Right ventricle myocardium superior (tissue), 1 donor: ENCODE results near the gene ZNF416. TPM values are rescaled to one million over a fixed set of nuclear protein-coding genes. Genes with fewer than 3 reads are reported as not detected.

Experiments used
- ATAC-seq: fragments of 200-7000 bp; cut with Tn5 transposase; one replicate; pipeline ENCODE4 v1.9.1; 2020; ENCODE audit warnings: mild to moderate bottlenecking; ENCODE audit not compliant: poor library complexity
- DNase-seq: peaks from one replicate; pipeline ENCODE4 v3.0.0-alpha.2; 2020
- intact Hi-C: fragments of 100-400 bp; cut with DNase I; formaldehyde crosslinking; loops from one replicate; pipeline ENCODE4 v1.11.2; 2022
- long read RNA-seq: library from polyadenylated mRNA; unstranded; transcript quantifications from one replicate; pipeline ENCODE4 v2.0.0, GENCODE V29; 2021
- total RNA-seq: library from RNA; stranded (reverse); fragmentation: NEBNext Ultra II Directional; extraction: Animal tissue kit (Norgen Biotek cat#: 25700); gene quantifications from one replicate; pipeline ENCODE4 v1.2.1, GENCODE V29; 2021
- donor health status: DM: no; HTN: yes; CAD: no; lungs with severe emphysema.

ZNF416 gene
- 4.2 TPM for total RNA-seq
- long read RNA-seq, transcript ZNF416-201 (4 exons, 2,561 nt) = major isoform, 12 of 12 reads
- long read RNA-seq, partial matches to known transcripts = 0 of 12 reads
- long read RNA-seq, other reads (novel, unspliced or antisense) = 0 of 12 reads

- ATAC-seq (peak; percentile 99), DNase-seq (peak; percentile 97)
- intact Hi-C loops = no loop called here
Measured at GRCh38 chr19:57578487-57579205, at the start of gene ZNF416. Gene ZNF416, minus strand, starts transcription at chr19:57578911. Its CDS starts 207 bp downstream, at chr19:57578704.

- intact Hi-C loops = no loop called here
- no peak for ATAC-seq
- DNase-seq = no peak
Measured at GRCh38 chr19:57623091-57623490, 44.4 kb upstream of the ZNF416 start.

DNA sequence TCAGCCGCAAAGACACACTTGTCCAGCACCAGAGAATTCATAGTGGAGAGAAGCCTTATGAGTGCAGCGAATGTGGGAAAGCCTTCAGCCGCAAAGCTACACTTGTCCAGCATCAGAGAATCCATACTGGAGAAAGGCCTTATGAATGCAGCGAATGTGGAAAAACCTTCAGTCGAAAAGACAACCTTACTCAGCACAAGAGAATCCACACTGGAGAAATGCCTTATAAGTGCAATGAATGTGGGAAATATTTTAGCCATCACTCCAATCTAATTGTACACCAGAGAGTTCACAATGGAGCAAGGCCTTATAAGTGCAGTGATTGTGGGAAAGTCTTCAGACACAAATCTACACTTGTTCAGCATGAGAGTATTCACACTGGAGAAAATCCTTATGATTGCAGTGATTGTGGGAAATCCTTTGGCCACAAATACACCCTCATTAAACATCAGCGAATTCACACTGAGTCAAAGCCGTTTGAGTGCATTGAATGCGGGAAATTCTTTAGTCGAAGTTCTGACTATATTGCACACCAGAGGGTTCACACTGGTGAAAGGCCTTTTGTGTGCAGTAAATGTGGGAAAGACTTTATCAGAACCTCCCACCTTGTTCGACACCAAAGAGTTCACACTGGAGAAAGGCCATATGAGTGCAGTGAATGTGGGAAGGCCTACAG lies 42.1 kb upstream of the ZNF416 start:
- DNase-seq (no peak), ATAC-seq (no peak)
- intact Hi-C loops = no loop called here

DNA sequence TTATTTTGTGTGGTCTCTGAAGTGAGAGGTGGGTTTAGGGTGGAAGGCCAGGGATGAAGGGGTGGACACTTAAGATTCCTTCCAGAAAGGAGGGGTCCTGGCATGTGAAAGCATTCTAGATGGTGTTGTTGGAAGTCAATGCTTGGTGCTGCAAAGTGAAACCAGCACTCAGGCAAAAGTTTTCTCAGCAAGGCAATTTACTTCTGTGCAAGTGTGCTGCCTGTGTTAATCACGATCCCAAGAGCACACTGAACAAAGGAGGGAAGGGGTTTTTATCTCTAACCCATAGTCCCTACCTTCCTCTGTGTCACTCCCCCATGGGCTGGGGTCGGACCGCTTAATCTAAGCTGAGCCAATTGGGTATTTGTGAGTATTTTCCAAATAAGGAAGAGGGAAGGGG lies 36.6 kb upstream of the ZNF416 start:
- intact Hi-C loops = no loop called here
- ATAC-seq (no peak), DNase-seq (no peak)

DNA sequence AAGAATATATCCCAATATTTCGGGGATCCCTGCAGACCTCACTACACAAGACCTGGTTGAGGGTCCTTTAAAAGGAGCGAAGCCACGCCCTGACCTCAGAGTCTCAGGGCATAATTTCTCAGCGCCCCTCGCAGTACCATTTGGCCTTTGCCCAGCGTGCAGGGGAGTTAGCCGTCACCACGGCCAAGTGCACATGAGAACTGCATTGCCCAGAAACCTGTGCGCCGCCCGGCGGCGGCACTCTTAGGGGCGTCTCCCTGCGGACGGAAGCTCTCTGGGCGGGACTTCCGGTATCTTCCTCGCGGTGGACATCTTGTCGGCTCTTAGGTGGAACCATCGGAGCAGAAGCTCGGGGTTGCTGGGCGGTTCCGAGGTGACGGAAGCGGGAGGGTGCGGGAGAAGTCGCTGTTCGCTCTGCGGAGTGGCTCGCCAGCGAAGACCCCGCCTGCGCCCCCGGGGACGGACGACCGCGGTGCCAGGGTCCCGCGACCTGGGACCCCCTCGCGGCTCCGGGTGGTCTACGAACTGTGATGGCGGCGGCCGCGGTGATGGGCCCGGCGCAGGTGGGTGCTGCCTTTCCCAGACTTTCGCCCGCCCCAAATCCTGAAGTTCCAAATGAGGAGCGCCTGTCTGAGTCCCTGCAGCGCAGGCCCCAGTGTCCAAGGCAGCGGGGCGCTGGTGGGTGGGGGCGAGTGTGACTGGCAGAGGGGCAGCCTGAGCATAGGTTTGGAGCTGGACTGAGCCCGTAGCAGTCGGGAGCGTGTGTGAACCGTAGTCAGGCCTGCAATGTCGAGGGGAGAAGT lies 35.4 kb upstream of the ZNF416 start, which contains the start of gene ZNF134:
ZNF134 (plus strand) TSS at position 302 of the 803 bp plus-strand sequence. CDS start 5,227 bp downstream, outside the sequence.
- peak; percentile 96 for DNase-seq
- intact Hi-C loops = no loop called here
- peak; percentile 99 for ATAC-seq

- no peak for DNase-seq
- no peak for ATAC-seq
- intact Hi-C loops = no loop called here
Measured at GRCh38 chr19:57611113-57611512, 32.4 kb upstream of the ZNF416 start.

- DNase-seq (no peak), ATAC-seq (no peak)
- intact Hi-C loops = no loop called here
Measured at GRCh38 chr19:57606931-57607330, 28.2 kb upstream of the ZNF416 start.

DNA sequence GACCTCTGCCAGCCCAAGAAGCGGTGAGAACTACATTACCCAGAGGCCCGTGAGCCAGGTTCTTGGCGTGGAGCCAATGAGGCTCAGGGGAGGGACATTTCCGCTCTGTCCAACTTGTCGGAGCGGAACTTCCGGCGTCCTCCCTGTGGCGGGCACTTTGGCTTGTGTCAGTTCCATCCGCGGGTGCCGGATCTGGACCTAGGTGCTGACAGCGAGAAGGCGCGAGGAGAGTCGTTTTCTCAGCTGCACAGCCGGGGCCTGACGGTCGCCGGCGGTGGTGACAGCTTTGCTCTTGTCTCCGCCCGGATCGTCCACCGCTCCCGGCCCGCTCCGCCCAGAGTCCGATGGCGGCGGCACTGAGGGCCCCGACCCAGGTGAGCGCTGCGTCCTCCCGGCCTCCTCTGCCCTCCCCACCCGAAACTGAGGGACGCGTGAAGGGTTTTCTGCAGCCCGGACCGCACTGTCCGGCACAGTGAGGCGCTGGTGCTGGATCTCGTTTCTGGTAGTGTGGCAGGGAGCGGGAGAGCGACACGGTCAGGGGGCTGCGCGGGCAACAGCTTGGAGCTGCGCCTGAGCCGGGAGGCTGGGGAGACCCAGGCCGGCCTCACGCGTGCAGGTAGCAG lies 21.2 kb upstream of the ZNF416 start, which contains the start of gene ZNF530:
ZNF530 (plus strand) TSS at position 125 of the 623 bp plus-strand sequence. CDS start 4,461 bp downstream, outside the sequence.
- intact Hi-C loops = no loop called here
- DNase-seq = peak; percentile 97
- ATAC-seq = peak; percentile 100

DNA sequence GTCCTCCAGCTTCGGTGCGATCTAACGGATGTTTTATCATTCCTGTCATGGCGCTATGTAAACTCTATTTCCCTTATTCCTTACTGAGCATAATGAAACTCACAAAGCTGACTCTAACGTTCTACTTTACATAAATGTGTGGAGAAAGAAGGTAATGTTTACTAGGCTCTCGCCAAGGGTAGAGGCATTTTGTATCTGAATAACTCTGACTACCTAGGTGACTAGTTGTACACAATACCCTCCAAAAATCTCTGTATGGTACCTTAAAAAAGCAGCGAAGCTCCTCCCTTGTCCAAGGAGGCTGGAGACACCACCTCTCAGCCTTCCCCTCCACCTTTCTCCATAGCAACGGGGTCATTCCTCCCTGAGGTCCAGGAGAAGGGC lies 20.7 kb upstream of the ZNF416 start:
- DNase-seq (no peak), ATAC-seq (no peak)
- intact Hi-C loops = no loop called here

GRCh38 chr19:57587529-57587928 lies 8.8 kb upstream of the ZNF416 start:
- no peak for DNase-seq
- no peak for ATAC-seq
- intact Hi-C loops = no loop called here

DNA sequence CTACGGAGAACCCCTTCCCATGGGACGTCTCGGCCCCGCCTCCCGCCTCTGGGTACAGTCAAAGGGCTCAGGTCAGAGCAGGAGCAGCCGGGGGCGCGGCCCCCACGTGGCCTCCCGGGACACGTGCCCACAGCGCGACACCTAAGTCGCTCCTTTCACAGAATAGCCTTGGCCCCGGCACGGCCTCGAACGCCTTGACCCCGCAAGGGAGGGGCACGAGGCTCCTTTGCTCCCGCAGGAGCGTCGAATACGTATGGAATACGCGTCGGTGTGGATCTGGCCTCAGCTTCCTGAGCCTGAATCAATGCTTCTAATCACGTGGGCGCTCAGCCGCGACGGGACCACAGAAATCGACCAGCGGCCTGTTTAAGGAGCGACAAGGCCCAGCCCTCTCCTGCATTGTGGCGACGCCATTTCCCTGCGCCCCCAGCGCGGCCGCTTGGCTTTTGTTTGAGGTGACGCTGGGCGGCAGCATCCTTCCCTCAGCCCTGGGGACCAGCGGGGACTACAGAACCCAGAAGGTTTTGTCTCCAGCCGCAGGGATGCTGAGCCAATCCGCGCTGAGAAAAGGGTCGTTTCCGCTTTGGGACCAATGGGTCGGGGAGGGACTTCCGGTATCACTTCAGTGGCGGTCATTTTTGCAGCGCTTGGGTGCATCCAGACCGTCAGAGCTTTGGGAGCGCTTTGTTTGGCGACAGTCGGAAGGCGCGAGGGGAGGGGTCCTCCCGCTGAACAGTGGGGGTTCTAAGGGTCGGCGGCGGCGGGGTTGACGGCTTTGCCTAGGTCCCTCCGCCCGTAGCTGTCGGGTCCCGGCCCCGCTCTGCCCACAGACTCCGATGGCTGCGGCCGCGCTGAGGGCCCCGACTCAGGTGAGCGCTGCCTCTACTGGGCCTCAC lies 5.1 kb upstream of the ZNF416 start, which contains the start of gene ZIK1:
ZIK1 (plus strand) TSS at position 625 of the 896 bp plus-strand sequence; CDS start at position 837, 212 bp downstream.
- ATAC-seq (peak; percentile 95), DNase-seq (peak; percentile 93)
- intact Hi-C loops = no loop called here

DNA sequence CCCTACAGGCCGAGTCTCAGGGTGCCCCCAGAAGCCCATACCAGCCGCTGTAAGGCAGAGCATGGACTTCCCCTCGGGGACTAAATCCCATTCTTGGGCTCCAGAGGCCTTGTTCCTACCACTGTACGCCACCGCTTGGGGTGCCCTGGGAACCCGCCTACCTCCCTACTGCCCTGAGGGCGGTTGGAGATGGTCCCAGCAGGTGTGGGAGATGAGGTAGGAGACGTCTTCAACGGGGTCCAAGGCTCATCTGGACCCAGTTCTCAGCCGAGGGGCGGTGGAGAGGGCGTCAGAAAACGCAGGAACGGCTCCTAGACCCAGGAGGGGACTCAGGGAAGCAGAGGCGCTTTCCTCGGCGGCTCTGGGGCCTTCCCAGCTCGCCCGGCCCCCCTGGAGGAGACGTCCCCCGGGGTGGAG lies 4.4 kb upstream of the ZNF416 start:
- no peak for ATAC-seq
- DNase-seq = no peak
- intact Hi-C loops = no loop called here

GRCh38 chr19:57576661-57577060 lies 2.0 kb downstream of the ZNF416 start:
- no peak for ATAC-seq
- intact Hi-C loops = no loop called here

DNA sequence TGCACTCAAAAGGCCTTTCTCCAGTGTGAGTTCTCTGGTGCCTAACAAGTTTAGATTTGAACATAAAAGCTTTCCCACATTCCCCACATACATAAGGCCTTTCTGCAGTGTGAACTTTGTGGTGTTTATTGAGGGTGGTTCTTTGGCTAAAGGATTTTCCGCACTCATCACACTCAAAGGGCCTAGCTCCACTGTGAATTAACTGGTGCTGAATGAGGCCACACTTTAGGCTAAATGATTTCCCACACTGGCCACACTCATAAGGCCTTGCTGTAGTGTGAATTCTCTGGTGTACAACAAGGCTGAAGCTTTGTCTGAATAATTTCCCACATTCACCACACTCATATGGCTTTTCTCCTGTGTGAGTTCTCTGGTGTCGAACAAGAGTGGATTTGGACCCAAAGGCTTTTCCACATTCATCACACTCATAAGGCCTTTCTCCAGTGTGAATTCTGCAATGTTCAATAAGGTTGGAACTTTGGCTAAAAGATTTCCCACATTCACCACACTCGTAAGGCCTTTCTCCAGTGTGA lies 6.2 kb downstream of the ZNF416 start:
- ATAC-seq (no peak), DNase-seq (no peak)
- intact Hi-C loops = no loop called here

More at GRCh38 chr19:57576661-57577060, 2.0 kb downstream of the ZNF416 start:
- DNase-seq = no peak

GRCh38 chr19:57570707-57571106 lies 8.0 kb downstream of the ZNF416 start:
- intact Hi-C loops = no loop called here
- ATAC-seq (no peak), DNase-seq (no peak)

- ATAC-seq = no peak
- intact Hi-C loops = no loop called here
- no peak for DNase-seq
Measured at GRCh38 chr19:57566396-57567265, 12.1 kb downstream of the ZNF416 start.
